Embryonic facial prominence (tissue), 1 donor: ENCODE data around the gene AP2B1.
A peak's percentile ranks its signal among the peaks of the same experiment; 100 is the strongest.

Source experiments
- DNase-seq: peaks from one replicate; pipeline ENCODE4 v3.0.0-alpha.2; 2016; ENCODE audit errors: extremely low spot score

The AP2B1 gene

DNA sequence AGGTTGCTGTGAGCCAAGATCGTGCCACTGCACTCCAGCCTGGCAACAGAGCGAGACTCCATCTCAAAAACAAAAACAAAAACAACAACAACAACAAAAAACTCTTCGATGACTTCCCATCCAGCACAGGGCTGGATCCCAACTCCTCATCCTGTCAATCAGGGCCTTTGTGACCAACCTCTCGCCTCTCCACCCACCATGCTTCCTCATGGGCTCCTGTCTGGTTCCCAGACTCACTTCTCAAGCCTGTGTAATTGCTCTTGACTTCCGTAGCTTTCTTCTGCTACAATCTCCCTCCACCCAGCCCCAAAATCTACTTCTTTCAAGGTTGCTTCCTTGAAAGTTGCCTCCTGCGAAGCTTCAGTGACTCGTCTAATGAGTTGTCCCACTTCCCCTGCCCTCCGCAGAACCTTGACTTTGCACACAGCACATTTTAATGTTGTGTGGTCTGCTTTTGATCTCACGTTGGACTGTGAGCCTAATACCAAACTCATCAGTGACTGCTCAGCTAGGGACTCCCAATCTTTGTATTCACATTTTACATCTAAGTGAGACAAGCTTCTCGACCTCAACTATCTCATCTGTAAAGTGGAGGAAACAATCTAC, 143.4 kb downstream of the AP2B1 start:
- no peak for DNase-seq

DNA sequence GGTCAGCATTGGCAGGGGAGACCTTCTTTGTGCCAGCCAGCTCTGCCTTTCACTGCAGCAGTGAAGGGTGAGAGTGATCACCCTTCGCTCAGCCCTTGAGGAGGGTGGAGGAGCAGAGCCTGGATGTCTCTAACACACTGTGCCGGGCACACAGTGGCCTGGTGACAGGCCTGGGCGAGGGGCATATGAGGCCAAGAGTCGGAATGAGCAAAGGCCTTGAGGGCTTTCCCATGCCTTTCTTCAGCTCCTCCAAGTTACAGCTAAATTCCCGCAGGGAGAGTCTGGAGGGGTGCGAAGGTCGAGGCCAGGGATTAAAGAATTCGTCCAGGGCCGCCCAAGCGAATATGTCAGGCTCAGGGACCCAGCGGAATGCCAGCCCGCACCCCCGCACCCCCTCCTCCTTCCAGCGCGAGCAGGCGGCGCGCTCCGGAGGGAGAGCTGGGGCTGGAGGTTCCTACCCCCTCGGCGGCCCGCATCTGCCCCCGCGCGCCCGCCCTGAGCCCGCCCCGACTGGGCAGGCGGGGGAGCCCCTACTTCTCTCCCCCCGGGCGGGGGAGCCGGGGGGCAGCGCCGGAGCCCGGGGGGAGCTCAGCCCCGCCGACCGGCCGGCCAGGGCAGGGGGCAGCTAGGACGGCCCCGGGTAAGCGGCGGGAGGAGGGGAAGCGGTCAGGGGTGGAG, 144.3 kb downstream of the AP2B1 start, which contains the start of gene RASL10B:
Gene RASL10B (plus strand): TSS at position 401 of the 678 bp plus-strand sequence. CDS start 3,546 bp downstream, outside the sequence.
- no peak for DNase-seq

DNA sequence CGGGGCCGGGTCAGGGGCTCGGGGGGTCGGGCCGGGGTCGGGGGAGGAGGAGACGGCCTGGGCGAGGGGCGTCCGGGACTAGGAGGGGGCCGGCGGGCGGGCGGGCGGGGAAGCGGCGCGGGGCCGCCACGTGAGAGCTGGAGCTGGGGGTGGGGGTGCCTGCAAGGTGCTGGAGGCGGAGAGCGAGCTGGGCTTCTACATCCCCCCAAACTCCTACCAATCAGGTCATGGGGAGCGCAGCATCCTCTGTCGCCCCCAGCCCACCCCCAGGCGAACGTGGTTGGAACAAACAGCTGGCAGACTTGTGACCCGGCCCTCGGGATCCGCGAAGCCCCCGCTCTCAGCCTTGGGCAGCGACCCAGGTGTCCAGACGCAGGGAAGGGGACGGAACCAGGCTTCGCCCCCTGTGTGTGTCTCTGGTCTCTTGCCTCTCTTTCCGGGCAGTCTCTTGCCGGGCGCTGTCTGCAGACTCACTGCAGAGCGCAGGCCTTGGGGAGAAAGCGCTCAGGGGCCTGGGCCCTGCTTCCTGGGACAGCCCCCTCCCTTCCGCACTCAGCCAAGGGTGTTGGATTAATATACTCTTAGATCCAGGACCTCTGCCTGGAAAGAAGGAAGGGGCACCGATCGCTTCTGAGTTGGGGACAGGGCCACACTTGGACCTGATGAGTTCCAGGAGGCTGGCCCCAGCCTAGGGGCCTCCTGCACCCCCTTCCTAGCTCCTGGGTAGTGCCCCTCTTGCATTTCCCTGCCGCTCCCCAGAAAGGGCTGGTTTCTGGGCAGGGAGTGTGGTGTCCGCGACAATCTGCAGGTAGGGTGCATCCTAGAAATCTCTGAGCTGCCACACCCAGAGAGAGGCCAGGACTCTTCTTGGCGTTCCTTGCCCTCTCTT, 145.0 kb downstream of the AP2B1 start:
- no peak for DNase-seq

DNA sequence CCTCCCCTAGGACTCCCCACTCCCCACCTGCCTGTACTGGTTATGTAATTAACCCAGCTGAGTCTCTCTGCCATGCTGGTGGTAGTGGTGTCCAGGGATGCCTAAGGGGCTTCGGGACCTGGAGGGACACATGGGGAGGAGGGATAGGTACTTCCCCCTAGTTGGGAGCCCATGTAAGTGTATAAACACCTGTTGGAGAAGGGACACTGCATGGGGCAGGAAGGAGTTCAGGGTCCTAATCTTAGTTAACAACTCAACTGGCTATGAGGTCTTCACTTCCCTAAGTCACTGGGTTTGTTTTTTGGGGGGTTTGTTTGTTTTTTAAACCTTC, 145.6 kb downstream of the AP2B1 start:
- no peak for DNase-seq

DNA sequence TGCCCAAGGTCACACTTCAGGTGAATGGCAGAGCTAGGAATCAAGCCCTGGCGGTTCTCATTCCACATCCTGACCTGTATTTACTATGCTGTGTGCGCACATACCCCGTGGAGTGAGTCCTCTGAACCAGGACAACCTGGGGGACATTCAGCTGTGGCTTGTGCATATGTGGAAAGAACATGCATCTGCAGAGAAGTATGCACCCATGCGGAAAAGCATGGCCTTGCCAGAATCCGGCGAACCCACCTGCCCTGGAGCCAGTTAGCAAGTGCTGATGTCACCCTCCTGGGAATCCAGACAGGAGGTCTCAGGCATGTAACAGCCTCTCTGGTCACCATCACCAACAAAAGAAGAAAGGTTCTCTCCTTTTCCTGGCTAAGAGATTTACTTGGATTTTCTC, 146.2 kb downstream of the AP2B1 start:
- DNase-seq = no peak

DNA sequence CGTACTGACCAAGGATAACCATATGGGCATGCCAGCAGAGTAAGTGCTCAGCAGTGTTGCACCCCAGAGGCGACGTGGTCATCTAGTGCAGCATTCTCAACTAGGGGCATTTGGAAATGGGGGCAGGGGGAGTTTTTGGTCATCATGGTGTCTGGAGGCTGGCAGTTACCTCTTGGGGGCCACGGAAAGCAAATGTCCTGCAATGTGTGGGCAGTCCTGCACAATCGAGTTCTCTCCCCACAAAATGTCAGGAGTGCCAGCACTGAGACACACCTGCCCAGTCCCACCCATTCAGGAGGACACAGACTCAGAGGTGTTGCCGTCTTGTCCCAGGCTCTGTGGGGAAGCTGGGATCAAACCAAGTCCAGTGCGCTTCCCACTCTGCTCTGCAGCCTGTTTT, 147.3 kb downstream of the AP2B1 start:
- no peak for DNase-seq

DNA sequence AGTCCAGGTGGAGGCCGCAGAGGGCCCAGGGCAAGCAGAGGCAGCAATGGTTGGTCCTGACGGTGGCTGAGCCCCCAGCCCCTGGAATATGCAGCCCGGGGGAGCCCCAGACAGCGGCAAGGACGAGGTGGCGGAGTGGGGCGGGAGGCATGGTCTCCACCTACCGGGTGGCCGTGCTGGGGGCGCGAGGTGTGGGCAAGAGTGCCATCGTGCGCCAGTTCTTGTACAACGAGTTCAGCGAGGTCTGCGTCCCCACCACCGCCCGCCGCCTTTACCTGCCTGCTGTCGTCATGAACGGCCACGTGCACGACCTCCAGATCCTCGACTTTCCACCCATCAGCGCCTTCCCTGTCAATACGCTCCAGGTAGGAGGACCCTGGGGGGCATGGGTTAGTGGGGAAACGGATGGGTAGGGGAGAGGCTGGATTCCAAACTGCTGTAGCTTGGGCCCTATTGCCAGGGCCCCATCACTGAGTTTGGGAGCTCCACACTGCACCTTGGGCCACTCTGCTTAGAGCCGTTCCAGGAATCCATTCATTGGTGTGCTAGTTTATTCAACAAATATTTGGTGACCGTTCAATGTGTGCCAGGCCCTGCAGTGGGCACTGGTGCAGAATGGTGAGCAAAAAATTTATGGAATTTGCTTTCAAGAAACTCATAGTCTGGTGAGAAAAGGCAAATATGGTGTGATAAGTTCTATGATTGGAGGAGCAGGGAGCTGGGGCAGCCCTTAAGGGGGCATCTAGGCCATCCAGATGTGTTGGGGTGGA, 148.1 kb downstream of the AP2B1 start:
- no peak for DNase-seq

DNA sequence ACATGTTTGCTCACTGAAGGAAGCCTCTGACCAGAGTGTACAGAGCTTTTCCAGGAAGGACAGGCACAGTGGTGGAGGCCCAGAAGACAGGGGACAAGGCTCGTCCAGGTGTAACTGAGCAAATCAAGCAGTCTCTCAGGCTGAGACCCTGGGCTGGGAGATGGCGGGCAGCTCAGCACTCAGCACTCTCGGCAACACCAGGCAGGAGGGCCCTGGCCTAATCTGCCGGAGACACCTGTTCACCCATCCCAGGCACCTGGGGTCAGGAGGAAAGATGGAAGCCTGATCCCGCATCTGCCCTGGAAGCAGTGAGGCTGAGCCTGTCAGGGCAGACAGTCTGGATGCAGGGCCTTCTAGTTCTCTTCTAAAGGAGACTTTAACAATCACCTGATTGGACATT, 149.1 kb downstream of the AP2B1 start:
- no peak for DNase-seq

DNA sequence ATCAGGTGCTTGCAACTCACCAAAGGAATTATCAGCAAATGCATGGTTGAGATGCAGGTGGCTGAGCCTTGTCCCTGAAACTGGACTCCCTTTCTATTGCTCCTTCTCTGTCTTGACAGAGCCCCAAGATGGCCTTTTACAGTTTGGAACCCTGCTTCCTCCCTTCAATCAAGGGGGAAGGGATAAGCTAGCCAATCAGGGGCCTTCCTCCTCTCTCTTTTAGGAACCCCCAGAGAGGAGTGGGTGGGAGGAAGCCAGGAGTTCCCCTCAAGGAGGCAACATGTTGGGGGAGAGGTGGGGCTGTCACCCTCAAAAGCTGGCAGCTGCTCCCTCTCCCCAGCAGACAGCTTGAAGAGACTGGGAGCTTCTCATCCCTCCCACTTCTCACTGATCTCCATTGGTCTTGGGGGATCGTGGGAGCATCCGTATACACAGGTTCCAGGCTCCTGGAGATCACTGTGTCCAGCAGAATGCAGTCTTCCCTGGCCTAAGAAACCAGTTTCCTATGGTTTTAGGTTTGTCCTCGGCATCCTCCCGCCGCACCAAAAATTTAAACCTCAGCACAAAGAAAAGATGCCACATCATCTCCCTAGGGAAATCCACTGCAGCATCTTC, 151.5 kb downstream of the AP2B1 start:
- DNase-seq = no peak

DNA sequence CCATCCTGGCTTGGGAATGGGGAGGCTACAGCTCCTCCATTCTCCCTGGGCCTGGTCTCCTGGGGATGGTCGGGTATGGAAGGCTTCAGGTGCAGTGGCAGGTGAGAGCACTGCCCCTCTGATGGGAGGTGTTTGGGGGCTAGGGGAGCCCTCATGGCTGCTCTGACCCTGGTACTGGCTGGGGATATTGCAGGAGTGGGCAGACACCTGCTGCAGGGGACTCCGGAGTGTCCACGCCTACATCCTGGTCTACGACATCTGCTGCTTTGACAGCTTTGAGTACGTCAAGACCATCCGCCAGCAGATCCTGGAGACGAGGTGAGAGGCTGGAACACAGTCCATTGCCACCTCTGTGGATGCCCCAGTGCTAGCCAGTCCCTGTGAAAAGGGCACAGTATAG, 153.1 kb downstream of the AP2B1 start:
- no peak for DNase-seq

DNA sequence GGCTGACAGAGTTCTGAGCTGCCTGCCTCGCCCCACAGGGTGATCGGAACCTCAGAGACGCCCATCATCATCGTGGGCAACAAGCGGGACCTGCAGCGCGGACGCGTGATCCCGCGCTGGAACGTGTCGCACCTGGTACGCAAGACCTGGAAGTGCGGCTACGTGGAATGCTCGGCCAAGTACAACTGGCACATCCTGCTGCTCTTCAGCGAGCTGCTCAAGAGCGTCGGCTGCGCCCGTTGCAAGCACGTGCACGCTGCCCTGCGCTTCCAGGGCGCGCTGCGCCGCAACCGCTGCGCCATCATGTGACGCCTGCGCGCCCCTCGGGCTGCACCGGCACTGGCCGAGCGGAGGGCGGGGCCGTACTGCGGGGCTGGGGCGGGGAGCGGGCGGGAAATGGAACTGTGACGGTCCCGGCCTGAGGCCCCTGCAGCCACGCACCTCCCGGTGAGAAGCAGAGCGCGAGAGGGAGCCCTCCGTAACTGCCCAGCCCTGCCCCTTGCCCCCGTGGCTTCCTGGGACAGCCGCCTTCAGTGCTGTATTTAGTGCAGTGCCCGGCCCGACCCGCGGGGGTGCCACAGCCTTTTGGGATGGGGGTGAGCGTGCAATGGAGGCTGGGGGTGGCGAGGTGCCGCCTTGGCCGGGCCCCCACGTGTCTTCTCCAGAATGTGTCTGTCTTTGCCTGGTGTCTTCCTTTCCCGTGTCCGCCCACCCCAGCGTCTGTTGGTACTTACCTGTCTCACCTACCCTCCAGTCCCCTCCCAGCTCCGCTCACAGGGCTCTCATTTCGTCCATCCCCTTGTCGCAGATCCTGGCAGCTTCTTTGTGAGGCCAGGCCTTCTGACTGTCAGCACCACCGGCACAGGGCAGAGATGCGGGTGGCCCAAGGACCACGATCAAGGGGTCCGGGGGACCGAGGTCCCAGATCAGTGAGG, 154.1 kb downstream of the AP2B1 start:
- DNase-seq = no peak

DNA sequence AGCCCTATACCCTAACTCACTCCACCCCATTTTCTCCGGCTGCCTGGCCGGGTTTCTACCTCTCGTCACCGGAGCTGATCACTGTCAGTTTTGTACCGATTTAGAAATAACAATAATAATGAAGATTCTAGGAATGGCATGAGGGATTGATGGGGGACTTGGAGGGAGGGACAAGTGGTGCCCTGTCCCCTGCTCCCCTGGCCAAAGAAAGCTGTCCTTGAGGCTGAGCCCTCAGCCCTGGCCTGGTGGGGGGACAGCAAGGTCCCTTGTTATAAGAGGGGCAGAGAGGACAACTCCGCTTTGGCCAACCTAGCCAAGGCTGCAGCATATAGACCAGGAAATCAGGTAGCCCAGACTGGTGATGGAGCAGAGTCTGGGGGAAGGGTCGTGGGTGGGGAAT, 155.4 kb downstream of the AP2B1 start:
- DNase-seq = no peak

DNA sequence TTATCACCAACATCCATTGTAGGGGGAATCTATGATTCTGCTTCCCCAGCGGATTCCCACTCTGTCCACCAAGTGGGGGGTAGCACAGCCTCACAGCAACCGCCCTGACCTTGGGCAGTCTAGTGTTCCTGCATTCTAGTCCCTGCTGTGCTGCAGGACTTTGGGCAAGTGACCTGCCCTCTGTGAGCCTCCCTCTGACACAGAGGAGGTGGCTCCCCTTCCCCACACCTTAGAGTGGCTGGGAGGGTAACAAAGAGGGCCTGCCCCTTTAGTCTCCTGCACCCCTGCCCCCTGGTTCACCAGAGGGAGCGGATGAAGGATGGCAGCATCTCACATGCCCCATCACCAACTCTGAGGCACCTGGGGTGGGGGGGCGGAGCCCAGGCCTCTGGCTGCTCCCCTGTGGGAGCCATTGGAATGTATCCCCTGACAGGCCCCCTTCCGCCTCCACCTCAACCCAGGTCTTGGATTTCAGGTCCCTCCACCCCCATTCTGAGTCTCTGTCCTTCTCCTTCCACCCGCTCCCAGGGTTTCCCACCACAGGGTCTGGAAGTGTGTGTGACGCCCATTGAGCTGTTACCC, 155.9 kb downstream of the AP2B1 start:
- no peak for DNase-seq

DNA sequence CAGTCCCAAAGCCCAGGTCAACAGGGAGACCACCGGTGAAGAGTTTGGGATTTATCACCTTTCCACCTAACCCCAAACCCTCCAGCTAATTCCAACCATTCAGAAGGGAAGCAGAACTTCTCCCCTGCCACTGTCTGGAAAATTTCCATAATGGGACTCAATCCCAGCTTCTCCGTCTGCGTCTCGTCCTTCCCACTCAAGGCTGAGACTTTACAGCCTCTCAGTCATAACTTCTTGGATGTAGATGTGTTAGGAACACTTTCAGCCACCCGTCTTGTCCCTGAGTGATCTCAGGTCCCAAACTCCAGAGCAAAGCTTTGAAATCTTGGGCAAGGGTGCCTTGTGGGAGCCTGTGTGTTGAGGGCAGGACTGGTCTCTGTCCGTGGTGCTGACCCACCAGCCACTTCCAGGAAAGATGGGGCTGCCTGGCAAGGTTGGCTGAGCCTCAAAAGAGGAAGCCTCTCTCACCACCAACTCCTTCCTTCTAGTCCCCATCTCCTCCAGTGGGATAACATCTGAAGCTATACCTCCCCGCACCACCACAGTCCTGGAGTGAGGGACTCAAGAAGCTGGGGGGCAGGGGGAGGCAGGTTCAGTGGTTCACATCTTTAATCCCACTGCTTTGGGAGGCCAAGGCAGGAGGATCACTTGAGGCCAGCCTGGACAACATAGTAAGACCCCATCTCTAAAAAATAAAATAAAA, 156.7 kb downstream of the AP2B1 start:
- no peak for DNase-seq

DNA sequence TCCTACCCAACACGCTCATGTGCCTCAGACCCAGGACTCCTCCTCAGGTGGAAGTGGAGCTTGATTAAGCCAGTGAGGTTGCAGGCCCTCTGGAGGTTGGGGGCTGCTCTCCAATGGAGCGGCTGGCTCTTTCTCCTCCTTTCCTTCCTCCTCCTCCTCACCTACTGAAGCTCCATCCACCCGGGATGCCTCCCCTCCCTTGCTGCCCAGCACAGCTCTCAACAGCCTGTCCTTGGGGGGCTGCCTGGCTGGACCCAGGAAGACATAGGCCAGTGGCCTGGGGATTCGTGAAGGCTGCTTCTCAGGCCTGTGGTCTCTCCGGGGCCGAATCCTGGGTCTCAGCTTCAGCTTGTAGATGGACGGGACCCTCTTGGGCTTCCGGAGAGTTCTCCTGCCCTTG, 157.7 kb downstream of the AP2B1 start:
- no peak for DNase-seq

DNA sequence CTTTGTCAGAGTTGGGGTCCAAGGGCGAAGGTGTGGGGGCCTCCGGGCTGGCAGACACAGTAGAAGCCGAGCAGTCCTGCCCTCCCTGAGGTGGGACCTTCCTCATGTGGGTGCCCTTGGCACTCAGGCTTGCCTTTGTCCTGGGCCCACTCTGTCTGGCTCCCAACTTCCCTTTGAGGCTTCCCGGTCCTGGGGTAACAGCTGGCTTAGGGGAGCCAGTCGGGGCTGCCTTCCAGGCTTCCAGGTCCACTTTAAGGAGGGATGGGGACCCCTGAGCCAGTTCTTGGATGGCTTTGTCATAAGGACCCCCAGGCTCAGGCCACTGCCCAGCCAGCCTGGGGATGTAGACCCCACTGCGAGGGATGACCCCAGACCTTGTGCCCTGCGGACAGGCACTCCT, 158.1 kb downstream of the AP2B1 start:
- DNase-seq = no peak

DNA sequence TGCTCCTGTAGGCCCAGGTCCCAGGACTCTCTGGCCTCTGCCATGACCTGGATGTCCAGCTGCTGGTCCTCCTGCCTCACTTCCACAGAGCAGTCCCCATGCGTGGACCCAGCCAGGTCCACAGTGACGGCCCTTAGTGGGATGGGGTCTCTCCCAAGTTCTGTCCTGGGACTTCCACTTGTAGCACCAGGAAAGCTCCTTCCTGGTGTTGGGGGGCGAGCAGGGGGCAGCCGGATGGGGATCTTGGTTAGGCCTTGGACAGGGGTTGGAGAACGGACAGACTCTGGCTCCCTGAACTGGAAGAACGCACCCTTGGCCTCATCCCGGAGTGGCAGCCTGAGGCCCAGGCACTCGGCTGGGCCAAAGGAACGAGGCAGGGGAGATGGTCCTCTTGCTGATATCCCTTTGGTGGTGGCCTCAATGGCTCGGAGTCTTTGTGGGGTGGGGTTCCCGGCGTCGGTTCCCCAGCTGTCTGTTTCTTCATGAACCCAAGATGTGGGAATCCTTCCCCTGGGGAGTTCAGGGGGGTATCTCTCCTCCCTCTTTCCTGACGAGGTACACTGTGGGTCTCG, 158.7 kb downstream of the AP2B1 start:
- no peak for DNase-seq

DNA sequence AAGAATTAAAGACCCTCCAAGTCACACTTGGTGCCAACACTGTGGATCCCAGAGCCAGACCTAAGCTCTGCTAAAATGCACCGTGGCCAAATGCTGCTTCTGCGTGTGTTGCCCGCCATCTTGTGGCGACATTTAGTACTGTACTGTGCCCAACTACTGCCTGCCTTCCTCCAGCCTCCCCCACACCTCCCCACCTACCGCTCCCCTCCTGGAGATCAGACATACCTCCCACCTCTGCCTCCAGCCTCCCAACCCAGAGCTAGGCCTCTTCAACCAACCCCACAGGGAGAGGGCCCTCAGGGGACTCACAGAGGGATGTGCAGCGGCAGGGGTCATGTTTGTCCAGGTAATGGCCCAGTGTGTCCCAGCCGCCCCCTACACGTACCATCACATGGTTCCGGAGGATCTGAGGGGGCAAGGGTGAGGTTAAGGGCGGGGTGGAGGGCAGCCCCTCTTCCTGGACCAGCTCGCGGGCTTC, 160.5 kb downstream of the AP2B1 start:
- peak; percentile 66 for DNase-seq

DNA sequence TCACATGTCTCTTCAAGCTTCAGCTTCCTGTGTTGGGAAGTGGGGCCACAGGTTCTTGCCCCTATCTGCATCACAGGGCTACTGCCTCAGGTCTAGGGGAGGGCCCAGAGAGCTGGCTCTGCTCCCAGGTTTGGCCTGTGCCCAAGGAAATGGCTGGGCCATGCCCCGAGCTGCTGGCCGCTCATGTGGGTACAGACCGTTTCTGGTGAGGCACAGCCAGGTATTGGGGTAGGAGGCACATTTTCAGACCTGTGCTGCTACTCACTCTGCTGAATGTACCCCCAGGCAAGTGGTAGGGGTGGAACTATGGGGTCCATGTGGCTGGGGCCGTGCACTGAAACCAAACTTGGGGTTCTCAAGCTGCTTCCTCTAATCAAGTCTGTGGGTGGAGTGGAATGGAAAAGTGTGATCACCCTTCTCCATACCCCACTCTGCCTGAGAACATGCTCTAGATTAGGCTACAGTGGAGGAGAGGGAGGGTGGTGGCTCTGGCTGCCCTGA, 161.3 kb downstream of the AP2B1 start:
- DNase-seq = no peak
